ENCODE measurements around the gene ANKMY1. TPM values are rescaled to one million over a fixed set of nuclear protein-coding genes. Genes with fewer than 3 reads are reported as not detected.

The ANKMY1 gene
- total and polyA plus RNA-seq, 5 donors from 2014 or later = 3.8 to 37.2 (median 9.6) TPM

DNA sequence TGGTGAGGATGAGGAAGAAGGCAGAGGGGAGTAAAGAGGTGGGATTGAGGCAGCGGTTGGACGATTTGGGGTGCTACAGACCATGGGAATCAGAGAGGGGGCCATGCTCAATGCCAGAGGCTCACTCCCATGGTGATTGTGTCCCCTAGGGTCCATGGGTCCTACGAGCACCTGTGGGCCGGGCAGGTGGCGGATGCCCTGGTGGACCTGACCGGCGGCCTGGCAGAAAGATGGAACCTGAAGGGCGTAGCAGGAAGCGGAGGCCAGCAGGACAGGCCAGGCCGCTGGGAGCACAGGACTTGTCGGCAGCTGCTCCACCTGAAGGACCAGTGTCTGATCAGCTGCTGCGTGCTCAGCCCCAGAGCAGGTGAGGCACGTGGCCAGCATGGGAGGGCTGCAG, 34.0 kb upstream of the ANKMY1 start:
- Mint-ChIP-seq H3K4me3 (no peak overlapping the region), H3K27ac (peak overlapping the region in 1 of 3 donors; percentile 56), H3K27me3 (no peaks in the 10 kb centered on the region), H3K4me1 (peaks cover 0 to 31% (median 17%) of the 10 kb centered on the region in 4 donors), H3K36me3 (no peaks in the 10 kb centered on the region), H3K9me3 (no peaks in the 10 kb centered on the region)
- H3K36me3 ChIP-seq (ENCODE audit: control insufficient read depth, insufficient read depth, low read length) = peaks cover 41% of the 10 kb centered on the region
- DNase-seq = no peak
- no peak for ATAC-seq (ENCODE audit: low read depth in 2 of 2)
- H3K27me3 ChIP-seq (ENCODE audit: control insufficient read depth, insufficient read depth, low read length) = no peaks in the 10 kb centered on the region
- H3K4me1 ChIP-seq (ENCODE audit: control insufficient read depth, insufficient read depth, low read length, poor library complexity, severe bottlenecking) = peaks cover 20% of the 10 kb centered on the region
- H3K27ac ChIP-seq (ENCODE audit: insufficient read depth, low read length, poor library complexity, severe bottlenecking) = no peak overlapping the region
- H3K9me3 ChIP-seq (ENCODE audit: control insufficient read depth in 2 of 2, low read length in 2 of 2) = no peaks in the 10 kb centered on the region
- no peak overlapping the region for H3K4me3 ChIP-seq (ENCODE audit: low read depth, low read length)

DNA sequence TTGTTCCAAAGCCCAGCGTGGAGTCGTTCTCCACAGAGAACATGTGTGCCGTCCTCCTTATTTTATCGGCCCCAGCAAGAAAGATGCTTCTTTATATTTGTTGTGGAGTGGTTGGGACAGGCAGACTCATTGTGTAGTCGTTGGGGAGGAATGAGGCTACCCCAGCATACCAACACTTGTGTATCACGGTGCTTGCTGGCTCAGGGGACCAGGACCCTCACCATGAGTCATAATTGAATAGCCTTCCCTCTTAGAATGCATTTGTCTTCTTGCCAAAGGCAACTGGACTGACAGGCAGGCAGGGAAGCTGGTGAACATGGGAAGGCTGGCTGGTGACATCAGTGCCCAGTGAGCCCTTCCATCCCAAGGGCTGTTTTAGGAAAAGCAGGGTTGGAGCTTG, 33.4 kb upstream of the ANKMY1 start:
- H3K9me3 Mint-ChIP-seq = no peaks in the 10 kb centered on the region
- ATAC-seq (ENCODE audit: low read depth in 2 of 2) (no peak), DNase-seq (no peak)
- H3K27me3 Mint-ChIP-seq = no peaks in the 10 kb centered on the region
- H3K27ac Mint-ChIP-seq = peak overlapping the region in 1 of 3 donors; percentile 56
- H3K27ac ChIP-seq (ENCODE audit: insufficient read depth, low read length, poor library complexity, severe bottlenecking) = no peak overlapping the region
- no peak overlapping the region for H3K4me3 ChIP-seq (ENCODE audit: low read depth, low read length)
- peaks cover 0 to 31% (median 17%) of the 10 kb centered on the region in 4 donors for H3K4me1 Mint-ChIP-seq
- no peaks in the 10 kb centered on the region for H3K36me3 Mint-ChIP-seq
- H3K36me3 ChIP-seq (ENCODE audit: control insufficient read depth, insufficient read depth, low read length) = peaks cover 36% of the 10 kb centered on the region
- peaks cover 20% of the 10 kb centered on the region for H3K4me1 ChIP-seq (ENCODE audit: control insufficient read depth, insufficient read depth, low read length, poor library complexity, severe bottlenecking)
- H3K4me3 Mint-ChIP-seq = peak overlapping the region in 1 of 4 donors; percentile 58
- H3K27me3 ChIP-seq (ENCODE audit: control insufficient read depth, insufficient read depth, low read length) = no peaks in the 10 kb centered on the region
- no peaks in the 10 kb centered on the region for H3K9me3 ChIP-seq (ENCODE audit: control insufficient read depth in 2 of 2, low read length in 2 of 2)

DNA sequence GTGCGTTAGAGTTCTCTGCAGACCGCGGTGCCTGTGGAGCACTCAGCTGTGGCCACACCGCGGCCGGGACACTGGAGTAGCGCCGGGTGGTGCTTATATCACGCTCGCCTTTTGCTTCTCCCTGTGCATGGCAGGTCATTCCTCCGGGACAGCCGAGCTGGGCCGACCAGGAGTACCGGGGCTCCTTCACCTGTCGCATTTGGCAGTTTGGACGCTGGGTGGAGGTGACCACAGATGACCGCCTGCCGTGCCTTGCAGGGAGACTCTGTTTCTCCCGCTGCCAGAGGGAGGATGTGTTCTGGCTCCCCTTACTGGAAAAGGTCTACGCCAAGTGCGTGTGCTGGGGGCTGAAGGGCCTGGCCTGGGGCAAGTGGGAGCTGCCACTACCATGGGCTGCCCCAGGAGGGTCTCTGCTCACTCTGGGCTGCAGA, 32.9 kb upstream of the ANKMY1 start:
- H3K9me3 ChIP-seq (ENCODE audit: control insufficient read depth in 2 of 2, low read length in 2 of 2) = no peaks in the 10 kb centered on the region
- H3K9me3 Mint-ChIP-seq = no peaks in the 10 kb centered on the region
- no peak overlapping the region for H3K4me3 ChIP-seq (ENCODE audit: low read depth, low read length)
- no peak overlapping the region for H3K27ac Mint-ChIP-seq
- ATAC-seq (ENCODE audit: low read depth in 2 of 2) (no peak), DNase-seq (no peak)
- H3K27ac ChIP-seq (ENCODE audit: insufficient read depth, low read length, poor library complexity, severe bottlenecking) = no peak overlapping the region
- H3K36me3 ChIP-seq (ENCODE audit: control insufficient read depth, insufficient read depth, low read length) = peaks cover 35% of the 10 kb centered on the region
- H3K4me3 Mint-ChIP-seq = peak overlapping the region in 2 of 4 donors; percentile 58 to 64
- H3K27me3 Mint-ChIP-seq = no peaks in the 10 kb centered on the region
- peaks cover 0 to 36% (median 19%) of the 10 kb centered on the region in 4 donors for H3K4me1 Mint-ChIP-seq
- no peaks in the 10 kb centered on the region for H3K27me3 ChIP-seq (ENCODE audit: control insufficient read depth, insufficient read depth, low read length)
- H3K36me3 Mint-ChIP-seq = no peaks in the 10 kb centered on the region
- H3K4me1 ChIP-seq (ENCODE audit: control insufficient read depth, insufficient read depth, low read length, poor library complexity, severe bottlenecking) = peaks cover 23% of the 10 kb centered on the region

DNA sequence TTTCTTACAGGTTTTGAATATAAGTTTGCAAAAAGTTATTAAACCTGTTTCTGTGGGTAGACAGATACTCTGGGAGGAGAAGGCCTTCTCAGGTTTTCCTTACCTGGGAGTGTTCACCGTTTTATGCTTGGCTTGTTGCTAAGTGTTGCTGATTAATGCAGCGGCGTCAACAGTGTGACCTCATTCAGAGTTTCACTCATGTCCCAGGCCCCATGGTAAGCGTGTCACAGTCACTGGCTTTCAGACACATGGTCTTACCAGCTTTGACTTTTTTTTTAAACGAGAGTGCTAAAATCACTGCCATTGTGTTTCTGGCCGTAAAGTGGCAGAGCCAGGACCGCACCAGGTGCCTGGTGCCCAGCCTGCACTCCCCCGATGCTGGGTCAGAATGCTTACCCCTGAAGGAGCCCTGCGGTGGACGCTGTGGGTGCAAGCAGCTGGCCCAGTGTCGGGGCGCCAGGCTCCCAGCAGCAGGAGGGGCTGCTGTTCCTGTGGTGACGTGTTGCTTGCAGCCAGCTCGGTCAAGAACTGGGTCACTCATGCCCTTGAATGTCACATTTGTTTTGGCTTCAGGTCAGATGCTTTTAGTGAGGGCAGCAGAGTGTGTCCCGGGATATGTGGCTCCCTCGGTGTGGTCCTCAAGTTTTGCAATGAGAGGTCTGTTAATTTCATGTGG, 32.2 kb upstream of the ANKMY1 start:
- H3K27me3 ChIP-seq (ENCODE audit: control insufficient read depth, insufficient read depth, low read length) = no peaks in the 10 kb centered on the region
- no peak overlapping the region for H3K4me3 ChIP-seq (ENCODE audit: low read depth, low read length)
- H3K27me3 Mint-ChIP-seq = no peaks in the 10 kb centered on the region
- H3K36me3 Mint-ChIP-seq = no peaks in the 10 kb centered on the region
- peak overlapping the region in 1 of 4 donors; percentile 58 for H3K4me3 Mint-ChIP-seq
- H3K4me1 Mint-ChIP-seq = peaks cover 0 to 43% (median 20%) of the 10 kb centered on the region in 4 donors
- DNase-seq = no peak
- H3K27ac Mint-ChIP-seq = no peak overlapping the region
- ATAC-seq (ENCODE audit: low read depth in 2 of 2) = no peak
- H3K9me3 Mint-ChIP-seq = no peaks in the 10 kb centered on the region
- H3K9me3 ChIP-seq (ENCODE audit: control insufficient read depth in 2 of 2, low read length in 2 of 2) = no peaks in the 10 kb centered on the region
- H3K36me3 ChIP-seq (ENCODE audit: control insufficient read depth, insufficient read depth, low read length) = peaks cover 35% of the 10 kb centered on the region
- H3K4me1 ChIP-seq (ENCODE audit: control insufficient read depth, insufficient read depth, low read length, poor library complexity, severe bottlenecking) = peaks cover 30% of the 10 kb centered on the region
- no peak overlapping the region for H3K27ac ChIP-seq (ENCODE audit: insufficient read depth, low read length, poor library complexity, severe bottlenecking)

DNA sequence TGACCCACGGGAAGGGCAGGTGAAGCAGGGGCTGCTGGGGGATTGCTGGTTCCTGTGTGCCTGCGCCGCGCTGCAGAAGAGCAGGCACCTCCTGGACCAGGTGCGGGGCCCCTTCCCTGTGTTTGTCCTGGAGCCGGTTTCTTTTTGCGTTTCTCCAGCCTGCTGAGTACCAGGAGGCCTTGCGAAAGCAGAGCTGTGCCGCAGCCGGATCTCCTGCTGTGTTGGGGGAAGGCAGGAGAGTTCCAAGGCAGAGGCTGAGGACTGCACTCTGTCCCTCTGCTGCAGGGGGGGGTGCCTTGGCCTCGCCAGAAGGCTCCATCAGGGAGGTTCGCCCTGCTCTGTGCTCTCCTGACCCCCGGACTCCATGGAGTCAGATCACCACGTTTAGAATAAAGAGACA, 31.6 kb upstream of the ANKMY1 start:
- Mint-ChIP-seq H3K4me3 (peak overlapping the region in 1 of 4 donors; percentile 47), H3K36me3 (no peaks in the 10 kb centered on the region), H3K9me3 (no peaks in the 10 kb centered on the region), H3K27ac (no peak overlapping the region), H3K27me3 (no peaks in the 10 kb centered on the region), H3K4me1 (peaks cover 0 to 48% (median 22%) of the 10 kb centered on the region in 4 donors)
- ATAC-seq (ENCODE audit: low read depth in 2 of 2) = no peak
- H3K36me3 ChIP-seq (ENCODE audit: control insufficient read depth, insufficient read depth, low read length) = peaks cover 35% of the 10 kb centered on the region
- no peaks in the 10 kb centered on the region for H3K27me3 ChIP-seq (ENCODE audit: control insufficient read depth, insufficient read depth, low read length)
- H3K9me3 ChIP-seq (ENCODE audit: control insufficient read depth in 2 of 2, low read length in 2 of 2) = no peaks in the 10 kb centered on the region
- DNase-seq = no peak
- H3K27ac ChIP-seq (ENCODE audit: insufficient read depth, low read length, poor library complexity, severe bottlenecking) = no peak overlapping the region
- no peak overlapping the region for H3K4me3 ChIP-seq (ENCODE audit: low read depth, low read length)
- H3K4me1 ChIP-seq (ENCODE audit: control insufficient read depth, insufficient read depth, low read length, poor library complexity, severe bottlenecking) = peaks cover 36% of the 10 kb centered on the region

DNA sequence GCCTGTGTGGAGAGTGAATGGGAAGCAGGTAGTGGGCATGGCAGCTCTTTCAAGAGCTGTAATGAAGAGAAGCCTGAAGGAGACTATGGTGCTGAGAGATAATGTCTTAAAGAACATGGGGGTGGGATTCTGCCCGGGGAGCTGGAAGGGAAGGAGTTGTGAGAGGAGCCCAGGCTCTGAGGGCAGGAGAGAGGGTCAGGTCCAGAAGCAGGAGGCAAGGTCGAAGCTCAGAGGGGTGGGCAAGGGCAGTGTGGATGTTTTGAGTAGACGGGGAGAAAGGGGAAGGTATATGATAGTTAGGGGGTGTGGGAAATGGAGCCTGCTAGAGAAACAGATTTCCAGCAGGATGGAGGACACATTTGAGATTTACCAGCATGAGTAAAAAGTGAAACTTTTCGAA, 30.9 kb upstream of the ANKMY1 start:
- no peak for ATAC-seq (ENCODE audit: low read depth in 2 of 2)
- H3K4me3 ChIP-seq (ENCODE audit: low read depth, low read length) = no peak overlapping the region
- peaks cover 34% of the 10 kb centered on the region for H3K36me3 ChIP-seq (ENCODE audit: control insufficient read depth, insufficient read depth, low read length)
- no peaks in the 10 kb centered on the region for H3K27me3 ChIP-seq (ENCODE audit: control insufficient read depth, insufficient read depth, low read length)
- Mint-ChIP-seq H3K36me3 (no peaks in the 10 kb centered on the region), H3K27ac (peak overlapping the region in 2 of 3 donors; percentile 33 to 81), H3K9me3 (no peaks in the 10 kb centered on the region), H3K4me3 (peak overlapping the region; percentile 58 to 100 (median 79)), H3K27me3 (no peaks in the 10 kb centered on the region), H3K4me1 (peaks cover 0 to 50% (median 22%) of the 10 kb centered on the region in 4 donors)
- peaks cover 41% of the 10 kb centered on the region for H3K4me1 ChIP-seq (ENCODE audit: control insufficient read depth, insufficient read depth, low read length, poor library complexity, severe bottlenecking)
- no peak for DNase-seq
- no peaks in the 10 kb centered on the region for H3K9me3 ChIP-seq (ENCODE audit: control insufficient read depth in 2 of 2, low read length in 2 of 2)
- no peak overlapping the region for H3K27ac ChIP-seq (ENCODE audit: insufficient read depth, low read length, poor library complexity, severe bottlenecking)

DNA sequence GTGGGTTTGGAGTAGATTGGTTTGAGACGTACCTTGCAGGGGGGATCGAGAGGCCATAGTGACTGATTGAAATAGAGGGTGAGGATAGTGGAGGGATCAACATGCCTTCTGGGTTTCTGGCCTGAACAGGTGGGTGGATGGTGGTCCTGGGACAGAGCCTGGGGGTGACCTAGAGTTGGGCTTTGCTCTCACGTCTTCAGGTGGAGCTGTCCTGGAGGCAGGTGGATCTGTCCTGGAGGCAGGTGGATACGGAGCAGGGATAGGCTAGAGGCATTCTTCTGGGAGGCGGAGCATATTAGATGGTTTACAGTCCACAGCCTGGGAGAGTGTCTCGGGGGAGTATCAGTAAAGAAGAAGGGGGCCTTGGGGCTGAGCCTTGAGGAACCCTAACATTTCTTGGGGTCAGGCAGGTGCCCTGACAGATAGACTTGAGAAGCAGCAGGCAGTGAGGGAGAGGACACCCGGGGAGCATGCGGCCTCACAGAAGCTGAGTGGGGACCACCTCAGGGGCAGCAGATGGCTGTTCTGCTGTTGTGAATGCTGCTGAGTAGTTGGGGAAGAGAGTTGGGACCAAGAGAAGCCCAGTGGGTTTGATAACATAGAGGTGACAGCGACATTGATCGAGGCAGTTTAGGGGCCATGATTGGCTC, 30.3 kb upstream of the ANKMY1 start:
- Mint-ChIP-seq H3K9me3 (no peaks in the 10 kb centered on the region), H3K27ac (peak overlapping the region in 2 of 3 donors; percentile 79 to 94), H3K4me3 (peak overlapping the region; percentile 94 to 100 (median 96)), H3K36me3 (no peaks in the 10 kb centered on the region), H3K27me3 (no peaks in the 10 kb centered on the region), H3K4me1 (peaks cover 0 to 54% (median 22%) of the 10 kb centered on the region in 4 donors)
- ATAC-seq (ENCODE audit: low read depth in 2 of 2) (no peak), DNase-seq (no peak)
- H3K36me3 ChIP-seq (ENCODE audit: control insufficient read depth, insufficient read depth, low read length) = peaks cover 34% of the 10 kb centered on the region
- H3K4me3 ChIP-seq (ENCODE audit: low read depth, low read length) = peak overlapping the region; percentile 75
- peaks cover 41% of the 10 kb centered on the region for H3K4me1 ChIP-seq (ENCODE audit: control insufficient read depth, insufficient read depth, low read length, poor library complexity, severe bottlenecking)
- H3K27me3 ChIP-seq (ENCODE audit: control insufficient read depth, insufficient read depth, low read length) = no peaks in the 10 kb centered on the region
- no peaks in the 10 kb centered on the region for H3K9me3 ChIP-seq (ENCODE audit: control insufficient read depth in 2 of 2, low read length in 2 of 2)
- no peak overlapping the region for H3K27ac ChIP-seq (ENCODE audit: insufficient read depth, low read length, poor library complexity, severe bottlenecking)

Data from CD4-positive, CD25-positive, alpha-beta regulatory T cell (primary cell).